CD1c-positive myeloid dendritic cell (primary cell): ENCODE measurements around the gene NPAS3.

Experiments
- DNase-seq: peaks from one replicate; pipeline ENCODE4 v3.0.0-alpha.2; 2016; ENCODE audit errors: extremely low spot score

Gene NPAS3

GRCh38 chr14:33553706-33554278 lies 615.1 kb downstream of the NPAS3 start:
- no peak for DNase-seq

- no peak for DNase-seq
Measured at GRCh38 chr14:33554988-33555387, 616.3 kb downstream of the NPAS3 start.

- DNase-seq: no peak
Measured at GRCh38 chr14:33555710-33556350, 617.2 kb downstream of the NPAS3 start.

DNA sequence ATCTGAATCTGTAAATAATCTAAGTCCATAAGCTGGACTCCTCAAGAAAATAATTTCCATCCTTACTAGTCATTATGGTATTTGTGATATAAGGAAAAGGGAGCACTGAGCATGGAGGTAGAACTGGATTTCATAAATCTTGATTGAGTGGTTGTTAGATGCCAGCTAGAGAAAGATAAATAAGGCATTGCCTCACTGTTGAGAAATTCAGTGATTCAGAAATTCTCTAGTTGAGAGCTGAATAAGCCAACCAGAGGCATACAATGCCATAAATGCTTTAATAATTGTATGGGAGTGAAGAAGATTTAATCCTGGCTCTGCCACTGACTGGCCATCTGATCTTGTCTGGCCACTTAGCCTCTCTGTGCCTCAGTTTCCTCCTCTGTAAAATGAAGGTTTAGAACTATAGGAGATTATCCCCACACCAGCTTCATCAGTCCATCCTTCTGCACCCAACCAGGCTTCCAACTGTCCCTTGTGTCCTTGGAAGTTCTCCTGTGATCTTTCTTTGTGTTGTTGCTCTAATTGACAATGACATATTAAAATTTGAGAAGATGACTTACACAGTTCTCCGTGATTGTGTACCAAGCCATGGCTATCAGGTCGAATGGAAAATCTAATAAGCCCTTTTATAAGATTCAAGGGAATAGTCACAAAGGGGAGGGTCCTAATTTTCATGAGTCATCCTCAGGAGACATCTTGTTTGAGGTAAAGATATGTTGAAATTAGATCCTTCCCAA lies 617.9 kb downstream of the NPAS3 start:
- DNase-seq: no peak

DNA sequence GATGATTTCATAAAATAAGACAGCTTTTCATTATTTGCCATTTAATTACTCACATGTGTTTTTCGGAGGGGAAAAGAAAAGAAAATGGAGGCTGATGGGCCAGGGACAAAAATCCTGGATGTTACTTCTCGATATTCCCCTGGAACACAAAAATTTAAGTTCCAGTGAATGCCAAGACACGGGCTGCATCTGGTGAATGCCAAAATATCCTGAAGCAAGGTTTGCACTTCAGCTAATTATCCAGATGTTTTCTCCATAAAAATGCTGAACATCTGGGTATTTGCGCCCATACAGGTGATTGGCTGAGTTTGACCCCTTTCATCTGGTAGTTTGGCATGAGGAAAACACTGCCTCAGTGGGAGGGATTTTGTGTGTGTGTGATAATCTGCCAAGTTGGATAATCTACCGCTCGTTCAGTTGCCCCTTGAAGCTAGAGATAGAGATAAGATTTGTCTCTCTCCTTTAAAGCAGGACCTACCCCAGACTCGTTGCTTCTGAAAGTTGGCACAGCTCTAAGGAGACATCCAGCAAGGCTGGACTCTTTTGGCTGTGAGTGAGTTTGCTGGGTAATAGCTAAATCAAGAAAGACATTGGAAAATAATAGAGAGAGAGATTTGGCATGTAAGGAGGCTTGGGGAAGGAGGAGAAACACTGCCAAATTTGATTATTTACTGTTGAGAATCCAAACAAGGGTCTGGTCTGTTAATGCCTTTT lies 622.2 kb downstream of the NPAS3 start:
- no peak for DNase-seq

DNA sequence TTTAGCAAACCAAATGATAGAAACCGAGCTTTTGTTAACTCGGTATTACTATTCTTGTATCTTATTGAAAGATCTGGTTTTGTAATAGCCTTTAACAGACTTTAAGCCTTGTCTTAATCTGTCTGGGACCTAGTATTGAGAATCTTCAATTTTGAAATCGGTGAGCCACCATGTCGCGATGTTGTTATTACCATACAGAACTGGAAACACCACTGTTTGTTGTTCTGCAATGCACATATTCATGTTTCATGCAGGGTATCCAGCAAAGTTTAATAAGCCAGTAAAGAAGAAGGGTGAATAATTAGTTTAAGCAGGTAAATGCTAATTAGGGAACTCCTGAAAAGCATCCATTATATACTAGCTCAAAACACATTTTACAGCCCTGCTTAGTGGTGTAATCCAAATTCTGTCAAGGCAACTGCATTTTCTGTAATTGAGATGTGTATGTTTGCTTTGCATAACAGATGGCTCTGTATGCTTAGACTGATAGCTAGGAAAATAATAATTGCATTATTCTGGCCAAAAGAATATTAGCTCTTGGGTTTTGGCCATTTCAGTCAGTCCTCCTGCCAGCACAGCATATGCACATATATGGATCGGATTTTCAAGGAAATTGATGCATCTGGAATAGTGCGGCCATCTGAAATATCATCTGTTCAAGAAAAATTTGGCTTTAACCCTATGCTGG lies 623.0 kb downstream of the NPAS3 start:
- DNase-seq: no peak

DNA sequence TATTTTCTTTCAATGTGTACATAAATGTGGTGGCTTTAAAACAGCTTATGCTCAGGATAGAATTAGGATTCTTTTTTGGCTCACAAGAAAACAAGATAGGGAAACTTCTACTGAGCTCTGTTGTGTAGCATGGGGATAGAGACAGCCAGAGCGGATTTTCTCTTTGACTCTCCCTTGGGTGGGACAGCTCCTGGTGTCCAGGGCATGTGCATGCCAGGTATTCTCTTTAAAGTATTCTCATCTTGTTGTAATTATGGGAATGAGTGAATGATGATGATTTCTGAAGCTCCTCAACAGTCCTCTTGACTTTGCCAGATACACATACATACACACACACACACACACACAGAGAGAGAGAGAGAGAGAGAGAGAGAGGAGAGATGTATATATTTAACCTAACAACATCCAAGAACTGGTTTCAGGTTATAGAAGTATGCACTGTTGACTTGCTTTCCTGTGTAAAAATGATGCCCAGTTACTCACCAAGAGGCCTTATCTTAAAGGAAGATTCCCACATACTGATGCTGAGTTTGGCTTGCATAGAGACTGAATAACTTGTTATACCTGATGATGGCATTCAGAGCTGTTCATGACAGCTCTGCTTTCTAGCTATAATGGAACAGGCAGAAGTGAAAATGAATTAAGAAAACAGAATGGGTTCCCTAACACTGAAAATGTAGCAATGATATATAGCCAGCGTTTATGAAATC lies 624.7 kb downstream of the NPAS3 start:
- DNase-seq: no peak

- no peak for DNase-seq
Measured at GRCh38 chr14:33563901-33564197, 625.2 kb downstream of the NPAS3 start.

DNA sequence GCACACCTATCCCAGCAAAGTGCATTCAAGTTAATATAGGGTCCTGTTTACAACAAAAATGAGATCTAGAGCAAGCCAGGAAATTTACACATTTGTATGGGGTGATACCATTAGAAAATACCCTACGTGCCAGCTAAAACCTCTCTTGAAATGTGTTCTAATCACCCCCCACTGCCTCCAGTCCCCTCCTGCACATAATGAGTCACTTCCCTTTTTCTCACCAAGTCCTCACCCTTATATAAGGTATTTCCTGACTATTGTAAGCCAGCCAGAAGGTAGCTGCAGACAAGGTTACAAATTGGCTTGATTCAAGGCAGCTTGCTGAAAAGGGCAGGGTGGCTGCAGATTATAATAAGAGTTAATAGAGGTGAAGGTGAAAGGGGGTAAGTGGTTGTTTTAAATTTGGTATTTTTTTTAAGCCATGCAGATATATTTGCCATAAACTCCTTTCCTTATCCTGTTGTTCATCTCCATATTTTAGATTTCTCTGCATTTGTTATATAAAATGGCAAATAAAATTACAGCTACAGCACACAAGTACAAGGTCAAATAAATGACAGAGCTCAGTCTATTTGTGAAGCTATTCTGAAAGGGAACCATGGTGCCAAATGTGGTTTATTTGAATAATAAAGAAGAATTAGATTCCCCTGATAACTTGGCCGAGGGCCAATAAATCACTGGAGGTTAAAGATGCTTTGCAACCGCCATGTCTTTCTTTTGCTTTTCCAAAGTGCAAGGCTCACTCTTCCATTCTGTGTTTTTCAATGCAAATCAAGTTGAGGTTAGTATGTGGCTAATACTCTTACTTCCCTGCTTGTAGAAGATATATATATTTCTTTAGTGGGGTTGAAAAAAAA lies 626.3 kb downstream of the NPAS3 start:
- DNase-seq: peak; percentile 5

DNA sequence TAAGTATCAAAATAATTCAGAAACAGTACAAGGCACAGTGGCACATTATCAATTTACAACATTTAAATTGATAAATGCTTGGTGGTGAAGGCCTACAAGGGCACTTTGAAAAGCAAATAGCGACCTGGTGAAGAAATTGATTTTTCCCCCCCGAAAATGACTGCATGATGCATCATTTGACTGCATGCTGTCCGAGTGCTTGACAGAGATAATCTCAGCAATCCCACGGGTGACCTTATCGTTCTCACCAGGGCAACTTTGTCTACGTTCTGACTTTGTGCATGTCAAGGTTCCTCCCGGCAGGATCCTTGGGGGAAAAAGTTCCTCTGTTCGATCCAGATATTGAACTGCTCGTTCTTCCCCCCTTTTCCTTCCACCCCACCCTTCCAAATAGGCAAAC lies 627.4 kb downstream of the NPAS3 start:
- DNase-seq: no peak

- no peak for DNase-seq
Measured at GRCh38 chr14:33567023-33567728, 628.5 kb downstream of the NPAS3 start.

GRCh38 chr14:33567731-33568130 lies 629.1 kb downstream of the NPAS3 start:
- DNase-seq: no peak

GRCh38 chr14:33568935-33569579 lies 630.4 kb downstream of the NPAS3 start:
- DNase-seq: no peak

- no peak for DNase-seq
Measured at GRCh38 chr14:33569821-33570687, 631.4 kb downstream of the NPAS3 start.

GRCh38 chr14:33570694-33571310 lies 632.1 kb downstream of the NPAS3 start:
- no peak for DNase-seq

DNA sequence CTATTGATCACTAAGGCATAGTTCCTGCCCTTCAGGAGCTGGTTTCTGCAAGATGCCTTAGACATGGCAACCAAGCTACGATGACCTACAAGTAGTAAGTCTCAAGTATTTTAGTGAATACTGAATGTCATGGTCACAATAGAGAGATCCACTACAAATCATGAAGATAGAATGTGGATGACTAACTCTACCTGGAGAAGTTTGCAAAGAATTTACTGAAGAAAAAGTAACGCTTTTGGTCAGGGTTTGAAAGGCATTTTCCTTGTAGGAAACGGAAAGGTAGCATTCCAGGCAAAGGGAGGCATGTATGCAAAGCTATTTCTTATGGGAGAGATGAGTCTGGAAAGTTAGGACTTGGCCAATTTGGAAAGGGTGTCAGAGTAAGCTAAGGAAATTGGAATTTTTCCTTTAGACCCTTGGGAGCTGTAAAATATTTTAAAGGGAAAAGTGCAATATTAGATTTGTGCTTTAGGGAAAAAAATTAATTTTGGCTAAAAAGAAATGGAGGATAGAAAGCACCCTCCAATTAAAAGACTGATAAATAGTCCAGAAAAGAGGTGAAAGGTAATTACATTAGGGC lies 634.7 kb downstream of the NPAS3 start:
- no peak for DNase-seq

- no peak for DNase-seq
Measured at GRCh38 chr14:33576014-33576413, 637.3 kb downstream of the NPAS3 start.
